Skeletal muscle tissue (tissue), 4 donors: Measurements from ENCODE around the gene CDC27. TPM values are rescaled to one million over a fixed set of nuclear protein-coding genes. Genes with fewer than 3 reads are reported as not detected.
A peak's percentile ranks its signal among the peaks of the same experiment; 100 is the strongest.

Experiments
- H3K27ac ChIP-seq: one replicate; pipeline ENCODE4 v1.7.0; 2013; ENCODE audit warnings: mild to moderate bottlenecking, low read depth, low read length, inconsistent platforms
- H3K27me3 ChIP-seq, 3 donors: one replicate each; pipeline ENCODE4 v1.7.0; 2013; ENCODE audit warnings: low read length in 3 of 3; ENCODE audit not compliant: control insufficient read depth in 3 of 3, insufficient read depth in 3 of 3
- H3K36me3 ChIP-seq, 3 donors: one replicate each; pipeline ENCODE4 v1.7.0; 2013; ENCODE audit warnings: low read length in 3 of 3; ENCODE audit not compliant: control insufficient read depth in 3 of 3, insufficient read depth in 3 of 3
- H3K4me1 ChIP-seq, 3 donors: one replicate each; pipeline ENCODE4 v1.7.0; 2013; ENCODE audit warnings: low read length in 3 of 3, mild to moderate bottlenecking in 3 of 3; ENCODE audit not compliant: control insufficient read depth in 3 of 3, insufficient read depth in 3 of 3
- H3K4me3 ChIP-seq, 3 donors: one replicate each; pipeline ENCODE4 v1.7.0; 2013; ENCODE audit warnings: low read length in 3 of 3
- H3K9ac ChIP-seq, 3 donors: one replicate each; pipeline ENCODE4 v1.7.0; 2013; ENCODE audit warnings: low read length in 3 of 3, mild to moderate bottlenecking in 3 of 3, moderate library complexity in 2 of 3, low read depth in 1 of 3
- H3K9me3 ChIP-seq, 3 donors: one replicate each; pipeline ENCODE4 v1.7.0; 2013; ENCODE audit warnings: low read length in 3 of 3; ENCODE audit not compliant: control insufficient read depth in 3 of 3
- total RNA-seq: library from RNA; depleted of rRNA; stranded (reverse); fragments of >200 nt; gene quantifications from one replicate; pipeline ENCODE4 v1.2.3, GENCODE V29; 2014
- donor health status: Osteomylitis.

The CDC27 gene
- 71.0 TPM for total RNA-seq

DNA sequence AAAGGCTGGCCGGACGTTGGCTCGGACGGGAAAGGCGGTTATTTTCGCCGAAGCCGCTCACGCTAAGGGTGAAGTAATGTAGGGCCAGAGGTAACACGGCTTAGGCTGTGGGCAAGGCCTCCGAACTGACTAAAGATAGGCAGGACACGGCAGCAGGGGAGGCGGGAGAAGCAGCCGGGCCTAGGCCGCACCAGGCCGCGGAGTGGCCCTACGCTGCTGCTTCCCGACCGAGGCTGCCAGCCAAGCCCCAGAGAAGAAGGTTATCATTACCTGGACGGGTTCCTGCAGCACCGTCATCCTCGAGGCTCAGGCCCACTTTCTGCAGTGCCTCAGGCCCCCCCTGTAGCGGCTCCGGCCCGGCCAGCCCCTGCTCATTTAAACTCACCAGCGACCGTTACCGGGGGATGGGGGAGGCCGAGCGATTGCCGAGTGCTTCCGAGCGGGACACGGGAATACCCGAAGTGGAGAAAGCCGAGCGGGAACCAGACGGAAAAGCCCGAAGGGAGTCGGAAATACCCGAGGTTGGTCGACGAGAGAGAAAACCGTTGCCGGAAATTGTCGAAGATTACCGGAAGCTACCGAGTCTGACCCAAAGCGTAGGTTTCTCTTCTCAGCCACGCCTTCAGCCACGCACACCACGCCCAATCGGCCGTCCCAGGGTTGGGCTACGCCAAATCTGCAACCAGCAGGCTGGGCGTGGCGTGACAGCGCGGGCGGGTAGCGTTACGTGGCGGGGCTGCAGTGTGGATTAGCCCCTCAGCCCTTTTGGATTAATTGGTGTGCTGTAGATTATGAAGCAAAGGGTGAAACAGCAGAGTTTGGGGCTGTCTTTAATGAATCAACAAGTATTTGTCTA, at the start of gene CDC27:
Gene CDC27 (minus strand): TSS at position 420 of the 856 bp plus-strand sequence. CDS start 123 bp downstream, at position 297.
- Histone ChIP-seq H3K27me3 (no peaks in the 10 kb centered on the region), H3K9ac (peak within 1 kb of the TSS; percentile 96 to 100 (median 99)), H3K27ac (peak within 1 kb of the TSS; percentile 96), H3K4me1 (peaks cover 5 to 24% (median 18%) of the 10 kb centered on the region in 3 donors), H3K4me3 (peak within 1 kb of the TSS; percentile 81 to 97 (median 87)), H3K9me3 (no peaks in the 10 kb centered on the region), H3K36me3 (peaks cover 0 to 3% (median 0%) of the 10 kb centered on the region in 3 donors)

- no peaks in the 10 kb centered on the region for H3K27me3 ChIP-seq
- H3K4me1 ChIP-seq, result peaks cover 9 to 15% (median 11%) of the 10 kb centered on the region in 3 donors
- H3K27ac ChIP-seq, result no peak overlapping the region
Measured at GRCh38 chr17:47238321-47239010, 49.4 kb upstream of the CDC27 start.

GRCh38 chr17:47237841-47238240, 48.7 kb upstream of the CDC27 start:
- no peaks in the 10 kb centered on the region for H3K36me3 ChIP-seq
- H3K27ac ChIP-seq, result no peak overlapping the region
- H3K4me1 ChIP-seq, result peaks cover 9 to 15% (median 11%) of the 10 kb centered on the region in 3 donors
- no peaks in the 10 kb centered on the region for H3K9me3 ChIP-seq
- H3K4me3 ChIP-seq, result no peak overlapping the region
- no peaks in the 10 kb centered on the region for H3K27me3 ChIP-seq
- H3K9ac ChIP-seq, result no peak overlapping the region

More at GRCh38 chr17:47238321-47239010, 49.4 kb upstream of the CDC27 start:
- no peaks in the 10 kb centered on the region for H3K9me3 ChIP-seq
- no peak overlapping the region for H3K4me3 ChIP-seq
- no peak overlapping the region for H3K9ac ChIP-seq
- H3K36me3 ChIP-seq, result no peaks in the 10 kb centered on the region

GRCh38 chr17:47235923-47236322, 46.8 kb upstream of the CDC27 start:
- Histone ChIP-seq H3K4me1 (peaks cover 9 to 15% (median 11%) of the 10 kb centered on the region in 3 donors), H3K9ac (no peak overlapping the region), H3K9me3 (no peaks in the 10 kb centered on the region)

DNA sequence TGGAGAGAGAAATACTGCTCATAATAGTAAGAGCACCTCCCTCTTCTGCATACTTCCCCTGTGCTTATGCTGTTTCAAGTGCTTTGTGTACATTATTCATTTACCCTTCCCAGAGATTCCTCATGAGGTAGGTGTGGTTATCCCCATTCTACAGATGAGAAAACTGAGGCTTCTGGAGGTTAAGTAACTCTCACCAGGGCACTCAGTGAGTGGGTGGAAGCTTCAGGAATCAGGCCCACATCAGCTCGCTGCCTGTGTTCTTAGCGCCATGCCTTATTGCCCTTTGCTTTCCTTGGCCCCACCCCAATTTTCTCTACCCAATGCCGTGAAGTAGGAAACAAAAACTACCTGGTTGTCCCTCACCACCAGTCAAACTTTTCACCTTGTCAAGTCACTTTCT, 46.4 kb upstream of the CDC27 start:
- Histone ChIP-seq H3K36me3 (no peaks in the 10 kb centered on the region), H3K9me3 (no peaks in the 10 kb centered on the region), H3K27me3 (no peaks in the 10 kb centered on the region), H3K4me1 (peaks cover 9 to 12% (median 10%) of the 10 kb centered on the region in 3 donors), H3K4me3 (no peak overlapping the region), H3K9ac (no peak overlapping the region), H3K27ac (no peak overlapping the region)

More at GRCh38 chr17:47235923-47236322, 46.8 kb upstream of the CDC27 start:
- H3K27ac ChIP-seq, result no peak overlapping the region
- H3K4me3 ChIP-seq, result no peak overlapping the region
- H3K36me3 ChIP-seq, result no peaks in the 10 kb centered on the region
- H3K27me3 ChIP-seq, result no peaks in the 10 kb centered on the region

DNA sequence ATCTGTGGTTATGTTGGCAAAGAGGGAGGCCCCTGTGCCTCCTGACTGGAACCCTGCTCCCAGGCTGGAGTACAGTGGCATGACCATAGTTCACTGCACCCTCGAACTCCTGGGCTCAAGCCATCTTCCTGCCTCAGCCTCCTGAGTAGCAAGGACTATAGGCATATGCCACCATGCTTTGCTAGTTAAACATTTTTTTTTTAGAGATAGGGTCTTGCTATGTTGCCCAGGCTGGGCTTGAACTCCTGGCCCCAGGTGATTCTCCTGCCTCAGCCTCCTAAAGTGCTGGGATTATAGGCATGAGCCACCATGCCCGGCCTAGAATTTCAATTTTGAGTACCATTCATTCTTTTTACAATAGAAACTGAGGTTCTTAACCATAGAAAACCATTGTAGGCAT, 43.4 kb upstream of the CDC27 start:
- H3K4me3 ChIP-seq, result no peak overlapping the region
- no peak overlapping the region for H3K9ac ChIP-seq
- H3K36me3 ChIP-seq, result no peaks in the 10 kb centered on the region
- H3K27ac ChIP-seq, result no peak overlapping the region
- peaks cover 5 to 14% (median 8%) of the 10 kb centered on the region in 3 donors for H3K4me1 ChIP-seq
- no peaks in the 10 kb centered on the region for H3K27me3 ChIP-seq
- no peaks in the 10 kb centered on the region for H3K9me3 ChIP-seq

GRCh38 chr17:47231866-47232265, 42.8 kb upstream of the CDC27 start:
- Histone ChIP-seq H3K4me3 (no peak overlapping the region), H3K9ac (no peak overlapping the region), H3K9me3 (no peaks in the 10 kb centered on the region), H3K36me3 (no peaks in the 10 kb centered on the region), H3K27me3 (no peaks in the 10 kb centered on the region), H3K4me1 (peaks cover 5 to 14% (median 8%) of the 10 kb centered on the region in 3 donors), H3K27ac (no peak overlapping the region)

DNA sequence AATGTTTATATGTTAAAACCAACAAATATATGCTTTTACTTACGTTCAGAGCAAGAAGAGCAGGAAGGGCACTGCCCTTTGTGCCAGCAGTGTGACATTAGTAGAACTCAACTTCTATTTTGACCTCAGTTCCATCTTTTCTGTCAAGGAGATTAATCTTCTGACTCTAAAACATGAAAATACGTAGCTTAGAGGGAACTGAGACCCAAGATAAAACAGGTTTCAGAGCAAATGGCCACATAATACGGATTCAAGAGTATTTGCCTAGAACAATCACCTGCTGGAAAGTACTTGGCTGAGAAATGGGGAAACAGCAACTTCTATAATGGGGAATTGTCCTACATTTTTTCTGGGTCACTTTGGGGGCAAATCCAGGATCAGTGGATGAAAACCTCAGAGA, 42.2 kb upstream of the CDC27 start:
- Histone ChIP-seq H3K27ac (no peak overlapping the region), H3K4me3 (no peak overlapping the region), H3K27me3 (no peaks in the 10 kb centered on the region), H3K9ac (no peak overlapping the region), H3K4me1 (peaks cover 7 to 16% (median 8%) of the 10 kb centered on the region in 3 donors), H3K9me3 (no peaks in the 10 kb centered on the region), H3K36me3 (no peaks in the 10 kb centered on the region)

DNA sequence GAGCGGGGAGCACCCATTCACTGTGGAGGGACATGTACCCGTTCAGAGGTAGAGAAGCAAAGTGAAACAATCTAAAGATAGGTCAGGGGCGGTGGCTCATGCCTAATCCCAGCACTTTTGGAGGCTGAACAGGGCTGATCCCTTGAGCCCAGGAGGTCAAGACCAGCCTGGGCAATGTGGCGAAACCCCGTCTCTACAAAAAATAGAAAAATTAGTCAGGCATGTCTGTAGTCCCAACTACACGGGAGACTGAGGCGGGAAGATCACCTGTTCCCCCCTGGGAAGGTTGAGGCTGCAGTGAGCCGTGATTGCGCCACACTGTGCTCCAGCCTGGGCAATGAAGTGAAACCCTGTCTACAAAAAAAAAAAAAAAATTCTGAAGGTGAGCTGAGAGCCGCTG, 41.8 kb upstream of the CDC27 start:
- Histone ChIP-seq H3K27ac (no peak overlapping the region), H3K36me3 (no peaks in the 10 kb centered on the region), H3K4me3 (no peak overlapping the region)

More for the DNA sequence above, 41.8 kb upstream of the CDC27 start:
- Histone ChIP-seq H3K27me3 (no peaks in the 10 kb centered on the region), H3K9me3 (no peaks in the 10 kb centered on the region), H3K4me1 (peaks cover 7 to 19% (median 8%) of the 10 kb centered on the region in 3 donors), H3K9ac (no peak overlapping the region)
